NCI-H2196 treated with DMSO at 0.1 percent for 48 hours (cell line): ENCODE results near the gene TTLL13.
A peak's percentile ranks its signal among the peaks of the same experiment; 100 is the strongest.
"Not testable (repeated sequence)": the region's sequence is repeated elsewhere in the genome, so short reads cannot be mapped to it uniquely, and the experiment has no call there.

Experiments
- DNase-seq: peaks from one replicate; lab custom pipeline; 2025; ENCODE audit not compliant: unreplicated experiment; lab: John Stamatoyannopoulos, UW

The TTLL13 gene

GRCh38 chr15:90280743-90281142, 31.4 kb downstream of the TTLL13 start:
- DNase-seq: not testable (repeated sequence)

GRCh38 chr15:90281637-90282036, 32.3 kb downstream of the TTLL13 start:
- DNase-seq: not testable (repeated sequence)

- DNase-seq: no peak
Observed at GRCh38 chr15:90286678-90287077, 37.3 kb downstream of the TTLL13 start.

GRCh38 chr15:90287101-90287500, 37.7 kb downstream of the TTLL13 start:
- DNase-seq: no peak

GRCh38 chr15:90287946-90288345, 38.6 kb downstream of the TTLL13 start:
- DNase-seq: no peak

GRCh38 chr15:90291679-90292356, 42.5 kb downstream of the TTLL13 start:
- peak; percentile 39 for DNase-seq

GRCh38 chr15:90293040-90293810, 43.9 kb downstream of the TTLL13 start:
- DNase-seq: peak; percentile 80

GRCh38 chr15:90294159-90294558, 44.8 kb downstream of the TTLL13 start:
- no peak for DNase-seq

GRCh38 chr15:90294601-90295269, 45.4 kb downstream of the TTLL13 start:
- no peak for DNase-seq

- no peak for DNase-seq
Observed at GRCh38 chr15:90295270-90295648, 45.9 kb downstream of the TTLL13 start.

GRCh38 chr15:90296316-90296884, 47.0 kb downstream of the TTLL13 start:
- DNase-seq: not testable (repeated sequence)

- no peak for DNase-seq
Observed at GRCh38 chr15:90297021-90297420, 47.7 kb downstream of the TTLL13 start.

GRCh38 chr15:90300541-90300940, 51.2 kb downstream of the TTLL13 start:
- DNase-seq: no peak

GRCh38 chr15:90300988-90301706, 51.8 kb downstream of the TTLL13 start:
- DNase-seq: no peak

GRCh38 chr15:90301707-90302300, 52.4 kb downstream of the TTLL13 start:
- no peak for DNase-seq

GRCh38 chr15:90305355-90305754, 56.0 kb downstream of the TTLL13 start:
- not testable (repeated sequence) for DNase-seq

- DNase-seq: no peak
Observed at GRCh38 chr15:90305932-90306331, 56.6 kb downstream of the TTLL13 start.

- DNase-seq: no peak
Observed at GRCh38 chr15:90306560-90306959, 57.2 kb downstream of the TTLL13 start.

- no peak for DNase-seq
Observed at GRCh38 chr15:90307661-90308060, 58.3 kb downstream of the TTLL13 start.

GRCh38 chr15:90309020-90309419, 59.7 kb downstream of the TTLL13 start:
- no peak for DNase-seq
